H1 (cell line): Measurements from ENCODE around the gene U2AF1L4. TPM values are rescaled to one million over a fixed set of nuclear protein-coding genes. Genes with fewer than 3 reads are reported as not detected.

ENCODE experiments used
- CTCF ChIA-PET: fragments of 300-600 bp; sonication (Branson Sonifier 250); formaldehyde crosslinking; loops from one replicate; lab custom pipeline; 2021; ENCODE audit not compliant: partially characterized antibody; lab: Charles Lee
- POLR2A ChIA-PET: fragments of 300-600 bp; sonication (Branson Sonifier 250); formaldehyde crosslinking; loops from one replicate; lab custom pipeline; 2021; ENCODE audit warnings: inconsistent platforms; ENCODE audit not compliant: partially characterized antibody; lab: Charles Lee
- DNase-seq, 2 experiments: peaks; one replicate each; pipeline versions ENCODE4 v3.0.0 to v3.0.0-alpha.2; 2010 to 2022; ENCODE audit warnings: low spot score in 2 of 2, low read depth in 1 of 2, mixed read lengths in 1 of 2
- FAIRE-seq: peaks from 2 replicates; lab custom pipeline; 2011; peaks lifted over from hg19 to GRCh38; lab: Jason Lieb, UNC
- H2AFZ ChIP-seq: 2 replicates; pipeline ENCODE4 v1.8.1; 2012; ENCODE audit warnings: low read length, inconsistent platforms
- H2AK5ac ChIP-seq: 2 replicates; pipeline ENCODE4 v1.6.1; 2013; ENCODE audit warnings: low read depth, low read length
- H2BK120ac ChIP-seq: replicated peaks from 2 replicates; pipeline ENCODE3; 2013; ENCODE audit warnings: low read depth, low read length, inconsistent platforms
- H2BK12ac ChIP-seq: 2 replicates; pipeline ENCODE4 v1.6.1; 2013; ENCODE audit warnings: low read depth, low read length
- H2BK15ac ChIP-seq: 2 replicates; pipeline ENCODE4 v1.6.1; 2013; ENCODE audit warnings: low read length
- H2BK20ac ChIP-seq: 2 replicates; pipeline ENCODE4 v1.6.1; 2013; ENCODE audit warnings: low read length
- H2BK5ac ChIP-seq: 2 replicates; pipeline ENCODE4 v1.6.1; 2013; ENCODE audit warnings: low read depth, low read length
- H3K14ac ChIP-seq: 2 replicates; pipeline ENCODE4 v1.6.1; 2013; ENCODE audit warnings: inconsistent platforms; ENCODE audit not compliant: insufficient read length
- H3K18ac ChIP-seq: 2 replicates; pipeline ENCODE4 v1.6.1; 2013; ENCODE audit warnings: low read length; ENCODE audit errors: extremely low read depth
- H3K23ac ChIP-seq: 2 replicates; pipeline ENCODE4 v1.6.1; 2013; ENCODE audit warnings: inconsistent platforms; ENCODE audit not compliant: insufficient read length
- H3K23me2 ChIP-seq: 2 replicates; pipeline ENCODE4 v1.6.1; 2013; ENCODE audit warnings: low read depth, low read length
- H3K27ac ChIP-seq: 2 replicates; pipeline ENCODE4 v1.6.1; 2011; ENCODE audit warnings: low read depth, low read length, inconsistent platforms
- H3K27me3 ChIP-seq, 4 experiments: replicated peaks in 1 of 4; 1 replicate in 1 of 4; 2 replicates in 3 of 4; pipeline versions ENCODE4 v1.6.1 to v1.8.1; 2011 to 2013; ENCODE audit warnings: low read length in 3 of 4, mild to moderate bottlenecking in 3 of 4, inconsistent platforms in 2 of 4, mixed read lengths in 2 of 4, moderate library complexity in 1 of 4; ENCODE audit not compliant: control insufficient read depth in 3 of 4, insufficient read depth in 3 of 4; ENCODE audit errors: extremely low read depth in 1 of 4
- H3K36me3 ChIP-seq, 4 experiments: 2 replicates each; pipeline versions ENCODE4 v1.6.1 to v1.8.1; 2011 to 2013; ENCODE audit warnings: mild to moderate bottlenecking in 4 of 4, low read length in 3 of 4, moderate library complexity in 2 of 4, control low read depth in 1 of 4, inconsistent platforms in 1 of 4; ENCODE audit not compliant: insufficient read depth in 4 of 4, control insufficient read depth in 2 of 4
- H3K4ac ChIP-seq: replicated peaks from 2 replicates; pipeline ENCODE3; 2013; ENCODE audit warnings: low read length, low read depth, mixed read lengths, inconsistent platforms; ENCODE audit not compliant: insufficient read length
- H3K4me1 ChIP-seq, 4 experiments: replicated peaks in 1 of 4; 1 replicate in 1 of 4; 2 replicates in 3 of 4; pipeline versions ENCODE4 v1.6.1 to v1.8.1; 2011 to 2013; ENCODE audit warnings: low read length in 3 of 4, inconsistent platforms in 2 of 4, mixed read lengths in 1 of 4; ENCODE audit not compliant: insufficient read depth in 4 of 4, control insufficient read depth in 3 of 4
- H3K4me2 ChIP-seq, 2 experiments: 2 replicates each; pipeline versions ENCODE4 v1.6.1 to v1.8.1; 2011 to 2013; ENCODE audit warnings: low read depth in 2 of 2, low read length in 2 of 2, control low read depth in 1 of 2, inconsistent platforms in 1 of 2, mild to moderate bottlenecking in 1 of 2; ENCODE audit not compliant: insufficient read depth in 1 of 2
- H3K4me3 ChIP-seq, 4 experiments: fragments of 200-600, 300-600 bp in 1 of 4; sonication (generic), shearing (Covaris generic), sonication (Bioruptor Twin) in 1 of 4; 2 replicates each; pipeline versions ENCODE4 v1.5.1 to v1.8.1; 2011 to 2016; ENCODE audit warnings: low read length in 4 of 4, low read depth in 3 of 4, control low read depth in 2 of 4, inconsistent platforms in 2 of 4, mild to moderate bottlenecking in 2 of 4, mixed read lengths in 1 of 4, moderate library complexity in 1 of 4; ENCODE audit not compliant: insufficient read depth in 2 of 4; ENCODE audit errors: extremely low read depth in 1 of 4
- H3K56ac ChIP-seq: replicated peaks from 2 replicates; pipeline ENCODE3; 2013; ENCODE audit warnings: low read depth, mild to moderate bottlenecking, mixed read lengths, low read length, inconsistent platforms; ENCODE audit not compliant: insufficient read length
- H3K79me1 ChIP-seq: 2 replicates; pipeline ENCODE4 v1.6.1; 2013; ENCODE audit warnings: low read depth, low read length, control low read depth
- H3K79me2 ChIP-seq, 2 experiments: 2 replicates each; pipeline versions ENCODE4 v1.6.1 to v1.8.1; 2012 to 2013; ENCODE audit warnings: low read length in 2 of 2, mild to moderate bottlenecking in 2 of 2, inconsistent platforms in 1 of 2; ENCODE audit not compliant: insufficient read depth in 2 of 2, control insufficient read depth in 1 of 2
- H3K9ac ChIP-seq, 4 experiments: replicated peaks in 1 of 4; 1 replicate in 1 of 4; 2 replicates in 3 of 4; pipeline versions ENCODE4 v1.6.1 to v1.8.1; 2011 to 2013; ENCODE audit warnings: low read depth in 3 of 4, low read length in 3 of 4, control low read depth in 2 of 4, mild to moderate bottlenecking in 2 of 4, moderate library complexity in 2 of 4, inconsistent platforms in 1 of 4; ENCODE audit errors: extremely low read depth in 1 of 4
- H3K9me3 ChIP-seq, 2 experiments: 2 replicates each; pipeline versions ENCODE4 v1.6.1 to v1.8.1; 2012 to 2013; ENCODE audit warnings: mild to moderate bottlenecking in 2 of 2, moderate library complexity in 2 of 2, control low read depth in 1 of 2, inconsistent platforms in 1 of 2, low read depth in 1 of 2, low read length in 1 of 2, mixed read lengths in 1 of 2; ENCODE audit not compliant: insufficient read depth in 2 of 2
- H4K20me1 ChIP-seq, 2 experiments: replicated peaks in 1 of 2; 2 replicates each; pipeline versions ENCODE3 to v1.8.1; 2011 to 2013; ENCODE audit warnings: inconsistent platforms in 2 of 2, low read length in 2 of 2, mild to moderate bottlenecking in 1 of 2; ENCODE audit not compliant: insufficient read depth in 2 of 2, control insufficient read depth in 1 of 2
- H4K5ac ChIP-seq: 2 replicates; pipeline ENCODE4 v1.6.1; 2013; ENCODE audit warnings: low read length, low read depth, mixed read lengths, inconsistent platforms; ENCODE audit not compliant: insufficient read length
- H4K8ac ChIP-seq: 2 replicates; pipeline ENCODE4 v1.8.0; 2013; ENCODE audit warnings: mild to moderate bottlenecking, moderate library complexity, low read length, inconsistent platforms; ENCODE audit not compliant: insufficient read depth; ENCODE audit errors: extremely low read depth
- H4K91ac ChIP-seq: replicated peaks from 2 replicates; pipeline ENCODE3; 2013; ENCODE audit warnings: low read length, mixed read lengths, inconsistent platforms; ENCODE audit not compliant: insufficient read length
- ASH2L ChIP-seq: fragments of 200-600, 300-600 bp; sonication (generic); IDR thresholded peaks from one replicate; pipeline ENCODE4 v1.7.1; 2017; ENCODE audit warnings: low read length
- ATF3 ChIP-seq: IDR thresholded peaks from 2 replicates; pipeline ENCODE4 v1.6.1; 2011; ENCODE audit warnings: low read depth, mild to moderate bottlenecking, low read length; ENCODE audit not compliant: insufficient read depth
- CREB1 ChIP-seq: IDR thresholded peaks from 2 replicates; pipeline ENCODE4 v1.6.1; 2012; ENCODE audit warnings: inconsistent platforms
- EGR1 ChIP-seq: IDR thresholded peaks from 2 replicates; pipeline ENCODE4 v1.6.1; 2011; ENCODE audit warnings: low read depth, low read length, borderline replicate concordance
- HDAC2 ChIP-seq, 2 experiments: fragments of 300-600 bp in 1 of 2; sonication (generic) in 1 of 2; IDR thresholded peaks; 2 replicates each; pipeline ENCODE4 v1.6.1; 2011 to 2012; ENCODE audit warnings: low read depth in 2 of 2, low read length in 2 of 2, mild to moderate bottlenecking in 2 of 2, moderate library complexity in 2 of 2, borderline replicate concordance in 1 of 2, inconsistent platforms in 1 of 2
- JUND ChIP-seq: IDR thresholded peaks from 2 replicates; pipeline ENCODE4 v1.6.1; 2011; ENCODE audit warnings: mild to moderate bottlenecking, improper control_type of control experiment, low read length
- POU5F1 ChIP-seq: IDR thresholded peaks from 2 replicates; pipeline ENCODE4 v1.6.1; 2011; ENCODE audit warnings: low read depth, mild to moderate bottlenecking, low read length, moderate library complexity
- SIX5 ChIP-seq: IDR thresholded peaks from 2 replicates; pipeline ENCODE4 v1.6.1; 2011; ENCODE audit warnings: mild to moderate bottlenecking, low read depth, low read length
- SP2 ChIP-seq: IDR thresholded peaks from 2 replicates; pipeline ENCODE4 v1.6.1; 2012; ENCODE audit warnings: mild to moderate bottlenecking, low read length, inconsistent platforms
- WGBS, 2 experiments: shearing (Covaris generic) in 1 of 2; methylation state at CpG; one replicate each; pipeline versions ENCODE4 v1.1.6 to v1.1.7; 2013 to 2015; ENCODE audit warnings: low lambda C conversion rate in 2 of 2, mixed read lengths in 2 of 2, inconsistent platforms in 1 of 2, low coverage in 1 of 2, missing lambda C conversion rate in 1 of 2; ENCODE audit not compliant: insufficient replicate concordance in 2 of 2, insufficient coverage in 1 of 2, insufficient read length in 1 of 2; ENCODE audit errors: extremely low coverage in 1 of 2, missing lambda C conversion rate in 1 of 2; 5-methylcytosine and 5-hydroxymethylcytosine counted together
- polyA plus RNA-seq, 7 experiments: library from polyadenylated mRNA; depleted of rRNA in 3 of 7; stranded (reverse) in 5 of 7; unstranded in 2 of 7; fragments of >200 nt in 5 of 7; fragments of 200-250 nt in 2 of 7; gene quantifications; 1 replicate in 5 of 7; 2 replicates in 1 of 7; 4 replicates in 1 of 7; pipeline versions ENCODE4 v1.2.1 to v1.2.3, GENCODE V29; 2011 to 2013; ENCODE audit warnings: missing spikeins in 2 of 7, mixed read lengths in 2 of 7
- total RNA-seq: library from RNA; stranded (reverse); fragmentation: NEBNext Ultra II Directional; extraction: Animal tissue kit (Norgen Biotek cat#: 25700); gene quantifications from 2 replicates; pipeline ENCODE4 v1.2.1, GENCODE V29; 2021

Gene U2AF1L4
- total and polyA plus RNA-seq, 2 of the 8 experiments (the other 6 are each of a cell fraction or from before 2014, with no cell fraction given), result 15.1 to 32.7 TPM

GRCh38 chr19:35785339-35785627 is 40.1 kb upstream of the U2AF1L4 start:
- Histone ChIP-seq H4K8ac (peak overlapping the region; percentile 81; the same call in 1 of the 2 replicates), H3K9me3 (no peaks in the 10 kb centered on the region), H3K4ac (no peak overlapping the region), H3K4me2 (peak overlapping the region; percentile 67 to 85), H3K23ac (no peak overlapping the region), H4K5ac (no peak overlapping the region), H3K18ac (peak overlapping the region; percentile 87), H3K9ac (no peak overlapping the region), H3K4me1 (peaks cover 0 to 12% (median 4%) of the 10 kb centered on the region in 4 experiments; a peak in 6 of 7 replicates), H3K36me3 (no peaks in the 10 kb centered on the region), H3K79me2 (no peaks in the 10 kb centered on the region), H3K56ac (no peak overlapping the region), H2BK12ac (no peak overlapping the region), H2BK15ac (peak overlapping the region; percentile 95; the same call in 1 of the 2 replicates), H3K14ac (no peak overlapping the region), H3K4me3 (peak overlapping the region; percentile 42 to 72 (median 66)), H4K20me1 (peaks cover 3 to 12% of the 10 kb centered on the region in 2 experiments), H3K27me3 (no peaks in the 10 kb centered on the region; a peak in 1 of 7 replicates), H2BK120ac (no peak overlapping the region), H3K79me1 (no peaks in the 10 kb centered on the region), H3K23me2 (peaks cover 11% of the 10 kb centered on the region)
- FAIRE-seq, result no peak
- no peak for TF ChIP-seq EGR1
- 0 out of 2 replicates have a peak, but pooled peaks have one; percentile 15 for TF ChIP-seq CREB1
- no peak for TF ChIP-seq SP2
- no peak for TF ChIP-seq SIX5
- TF ChIP-seq POU5F1, result no peak
- TF ChIP-seq HDAC2 (IDR thresholded peaks at IDR 0.05; ENCODE audit: borderline replicate concordance in 1 of 2, low read depth in 2 of 2, low read length in 2 of 2), result no peak
- no peak for TF ChIP-seq JUND
- TF ChIP-seq ASH2L, result no peak
- no peak for TF ChIP-seq ATF3
- TF ChIP-seq, all 59 proteins: peak for 1
- Histone ChIP-seq H3K27ac (no peak overlapping the region), H2BK5ac (no peak overlapping the region), H2AFZ (no peak overlapping the region), H2AK5ac (no peak overlapping the region), H2BK20ac (no peak overlapping the region), H4K91ac (no peak overlapping the region)
- WGBS, 2 experiments, result 24% methylated on average over 10 of the region's 10 CpGs; no CpG with 5 or more reads in 1 of the 2 experiments
- POLR2A ChIA-PET, result interaction anchor here (1.0 to 1.8 kb wide), 3 partner anchors 40 to 45 kb away, joined by 3 to 7 read pairs (median 4); partner anchors contain the start of genes PSENEN and U2AF1L4
- CTCF ChIA-PET, result interaction anchor here (0.6 to 1.5 kb wide), 8 partner anchors 16 to 125 kb away, joined by 3 to 5 read pairs (median 3); no protein-coding TSS in a partner anchor
- DNase-seq, result no peak
